GM12864 (cell line): Measurements from ENCODE around the gene NMNAT2.

Experiments used
- DNase-seq: peaks from one replicate; pipeline ENCODE4 v3.0.0-alpha.2; 2011; ENCODE audit warnings: low read depth
- H3K4me3 ChIP-seq: 2 replicates; pipeline ENCODE4 v1.5.1; 2011; ENCODE audit warnings: mild to moderate bottlenecking, low read depth, low read length, control low read depth
- TF ChIP-seq, protein P1 (sequence below): IDR thresholded peaks from 2 replicates; pipeline ENCODE4 v1.5.1; 2011; ENCODE audit warnings: low read depth, mild to moderate bottlenecking, moderate library complexity, low read length, control low read depth, inconsistent platforms; ENCODE audit errors: missing control alignments

NMNAT2 gene

DNA sequence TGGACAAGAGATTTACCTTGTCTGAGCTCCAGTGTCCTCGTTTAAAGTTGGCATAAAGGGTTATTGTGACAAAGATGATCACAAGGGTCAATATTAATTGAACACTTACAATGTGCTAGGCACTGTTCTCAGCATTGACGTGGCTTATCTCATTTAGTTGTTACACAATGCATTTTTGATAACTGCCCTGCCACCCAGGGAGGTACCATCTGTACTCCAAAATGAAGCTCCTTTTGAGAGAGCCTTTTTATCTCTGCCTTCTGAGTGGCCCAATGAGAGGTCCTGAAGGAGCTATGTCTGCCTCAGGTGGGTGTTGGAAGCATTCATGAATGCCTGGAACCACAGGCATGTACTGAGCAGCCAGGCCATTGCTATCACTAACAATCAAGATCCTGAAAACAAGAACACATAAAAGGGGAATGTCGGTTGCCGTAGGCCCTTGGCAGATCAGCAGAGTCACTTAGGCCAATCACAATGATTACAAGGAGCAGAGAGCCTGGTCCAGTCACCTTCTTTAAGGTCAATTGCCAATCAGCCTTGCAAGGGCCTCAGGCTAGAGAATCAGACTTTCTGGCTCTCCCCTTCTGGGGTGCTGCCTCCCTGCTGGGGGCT, 78.5 kb downstream of the NMNAT2 start:
- no peak for DNase-seq
- TF ChIP-seq, protein P1, sequence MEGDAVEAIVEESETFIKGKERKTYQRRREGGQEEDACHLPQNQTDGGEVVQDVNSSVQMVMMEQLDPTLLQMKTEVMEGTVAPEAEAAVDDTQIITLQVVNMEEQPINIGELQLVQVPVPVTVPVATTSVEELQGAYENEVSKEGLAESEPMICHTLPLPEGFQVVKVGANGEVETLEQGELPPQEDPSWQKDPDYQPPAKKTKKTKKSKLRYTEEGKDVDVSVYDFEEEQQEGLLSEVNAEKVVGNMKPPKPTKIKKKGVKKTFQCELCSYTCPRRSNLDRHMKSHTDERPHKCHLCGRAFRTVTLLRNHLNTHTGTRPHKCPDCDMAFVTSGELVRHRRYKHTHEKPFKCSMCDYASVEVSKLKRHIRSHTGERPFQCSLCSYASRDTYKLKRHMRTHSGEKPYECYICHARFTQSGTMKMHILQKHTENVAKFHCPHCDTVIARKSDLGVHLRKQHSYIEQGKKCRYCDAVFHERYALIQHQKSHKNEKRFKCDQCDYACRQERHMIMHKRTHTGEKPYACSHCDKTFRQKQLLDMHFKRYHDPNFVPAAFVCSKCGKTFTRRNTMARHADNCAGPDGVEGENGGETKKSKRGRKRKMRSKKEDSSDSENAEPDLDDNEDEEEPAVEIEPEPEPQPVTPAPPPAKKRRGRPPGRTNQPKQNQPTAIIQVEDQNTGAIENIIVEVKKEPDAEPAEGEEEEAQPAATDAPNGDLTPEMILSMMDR: no peak

GRCh38 chr1:183331091-183331742, 87.0 kb downstream of the NMNAT2 start:
- TF ChIP-seq, protein P1: no peak
- no peak overlapping the region for H3K4me3 ChIP-seq
- DNase-seq: no peak

More for the DNA sequence above, 78.5 kb downstream of the NMNAT2 start:
- no peak overlapping the region for H3K4me3 ChIP-seq

GRCh38 chr1:183330335-183330734, 87.8 kb downstream of the NMNAT2 start:
- no peak overlapping the region for H3K4me3 ChIP-seq
- DNase-seq: no peak
- TF ChIP-seq, protein P1: no peak

- no peak overlapping the region for H3K4me3 ChIP-seq
- DNase-seq: no peak
- TF ChIP-seq, protein P1: no peak
Observed at GRCh38 chr1:183328371-183328770, 89.8 kb downstream of the NMNAT2 start.

GRCh38 chr1:183327434-183328290, 90.5 kb downstream of the NMNAT2 start:
- no peak for DNase-seq
- TF ChIP-seq, protein P1: no peak
- H3K4me3 ChIP-seq: no peak overlapping the region

DNA sequence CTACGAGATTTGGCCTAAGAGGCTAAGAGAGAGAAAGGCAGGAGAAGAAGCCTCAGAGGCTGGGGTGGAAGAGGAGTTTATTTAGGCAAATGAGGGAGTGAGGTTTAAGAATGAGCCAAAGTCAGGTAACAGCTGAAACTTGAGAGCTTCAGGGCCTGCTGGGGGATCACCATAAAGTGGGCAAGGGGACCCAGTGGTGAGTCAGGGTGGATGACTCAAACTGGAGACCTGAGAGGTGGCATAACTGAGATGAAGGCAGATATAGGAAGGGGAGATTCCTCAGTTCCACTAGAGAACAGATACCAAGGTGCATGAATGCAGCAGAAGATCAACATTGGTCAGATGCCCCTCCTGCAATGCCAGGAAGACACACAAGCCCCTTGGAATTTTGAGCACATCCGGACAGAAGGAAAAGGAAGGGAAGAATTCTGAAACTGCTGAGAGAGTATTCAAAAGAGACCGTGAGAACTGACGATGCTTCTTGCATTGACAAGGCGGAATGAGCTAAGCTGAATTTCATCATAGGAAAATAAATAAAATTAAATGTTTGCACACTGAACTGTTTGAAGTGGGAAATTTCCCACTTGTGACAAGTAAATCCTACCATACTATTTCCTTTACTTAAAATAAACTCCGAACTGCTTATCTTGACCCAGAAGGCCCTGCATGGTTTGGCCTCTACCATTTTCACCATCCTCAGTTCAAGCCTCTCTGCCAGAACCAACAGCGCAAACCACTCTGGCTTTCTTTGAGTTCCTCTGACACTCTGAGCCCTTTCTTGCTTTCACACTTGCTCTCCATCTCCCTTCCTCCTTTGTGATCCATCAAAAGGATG, 94.1 kb downstream of the NMNAT2 start:
- no peak for DNase-seq
- TF ChIP-seq, protein P1: no peak

More for the DNA sequence above, 94.1 kb downstream of the NMNAT2 start:
- H3K4me3 ChIP-seq: no peak overlapping the region
